ENCODE results near the gene MYNN.

The MYNN gene

DNA sequence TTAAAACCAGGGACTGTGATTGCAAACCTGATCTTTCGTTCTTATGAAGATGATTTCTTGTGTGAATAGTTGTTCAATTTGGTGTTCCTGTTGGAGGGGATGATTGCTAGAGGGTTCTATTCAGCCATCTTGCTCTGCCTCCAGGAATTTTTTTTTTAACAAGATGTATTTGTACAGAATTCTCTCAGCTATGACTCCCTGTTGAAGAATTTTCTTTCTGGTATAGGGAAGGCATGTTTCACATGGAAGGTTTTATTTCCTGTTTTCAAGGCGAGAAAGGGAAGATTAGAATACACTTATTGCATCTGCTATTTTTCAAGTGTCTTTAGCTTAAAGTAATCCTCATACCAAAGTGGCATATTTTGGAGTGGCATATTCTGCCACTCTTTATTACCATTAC is 45.1 kb downstream of the MYNN start:
- ChIA-PET POLR2A (ENCODE audit: low non-redundant PET) (no interaction called here), CTCF (no interaction called here)
- H3K27ac ChIP-seq: no peak overlapping the region
- TF ChIP-seq, protein P1, sequence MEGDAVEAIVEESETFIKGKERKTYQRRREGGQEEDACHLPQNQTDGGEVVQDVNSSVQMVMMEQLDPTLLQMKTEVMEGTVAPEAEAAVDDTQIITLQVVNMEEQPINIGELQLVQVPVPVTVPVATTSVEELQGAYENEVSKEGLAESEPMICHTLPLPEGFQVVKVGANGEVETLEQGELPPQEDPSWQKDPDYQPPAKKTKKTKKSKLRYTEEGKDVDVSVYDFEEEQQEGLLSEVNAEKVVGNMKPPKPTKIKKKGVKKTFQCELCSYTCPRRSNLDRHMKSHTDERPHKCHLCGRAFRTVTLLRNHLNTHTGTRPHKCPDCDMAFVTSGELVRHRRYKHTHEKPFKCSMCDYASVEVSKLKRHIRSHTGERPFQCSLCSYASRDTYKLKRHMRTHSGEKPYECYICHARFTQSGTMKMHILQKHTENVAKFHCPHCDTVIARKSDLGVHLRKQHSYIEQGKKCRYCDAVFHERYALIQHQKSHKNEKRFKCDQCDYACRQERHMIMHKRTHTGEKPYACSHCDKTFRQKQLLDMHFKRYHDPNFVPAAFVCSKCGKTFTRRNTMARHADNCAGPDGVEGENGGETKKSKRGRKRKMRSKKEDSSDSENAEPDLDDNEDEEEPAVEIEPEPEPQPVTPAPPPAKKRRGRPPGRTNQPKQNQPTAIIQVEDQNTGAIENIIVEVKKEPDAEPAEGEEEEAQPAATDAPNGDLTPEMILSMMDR (conservative IDR thresholded peaks at IDR 0.05; ENCODE audit: low read depth): no peak
- no peak for DNase-seq (ENCODE audit: low spot score)

DNA sequence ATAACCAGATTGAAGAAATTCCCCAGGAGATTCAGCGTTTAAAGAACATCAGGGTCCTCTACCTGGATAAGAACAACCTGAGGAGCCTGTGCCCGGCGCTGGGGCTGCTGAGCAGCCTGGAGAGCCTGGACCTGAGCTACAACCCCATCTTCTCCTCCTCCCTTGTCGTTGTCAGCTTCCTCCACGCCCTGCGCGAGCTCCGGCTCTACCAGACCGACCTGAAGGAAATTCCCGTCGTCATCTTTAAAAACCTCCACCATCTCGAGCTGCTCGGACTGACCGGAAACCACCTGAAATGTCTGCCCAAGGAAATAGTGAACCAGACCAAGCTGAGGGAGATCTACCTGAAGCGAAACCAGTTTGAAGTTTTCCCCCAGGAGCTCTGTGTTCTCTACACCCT is 48.9 kb downstream of the MYNN start:
- POLR2A ChIA-PET (ENCODE audit: low non-redundant PET): no interaction called here
- TF ChIP-seq, protein P1 (conservative IDR thresholded peaks at IDR 0.05; ENCODE audit: low read depth): no peak
- CTCF ChIA-PET: no interaction called here
- H3K27ac ChIP-seq: no peak overlapping the region
- DNase-seq (ENCODE audit: low spot score): no peak

DNA sequence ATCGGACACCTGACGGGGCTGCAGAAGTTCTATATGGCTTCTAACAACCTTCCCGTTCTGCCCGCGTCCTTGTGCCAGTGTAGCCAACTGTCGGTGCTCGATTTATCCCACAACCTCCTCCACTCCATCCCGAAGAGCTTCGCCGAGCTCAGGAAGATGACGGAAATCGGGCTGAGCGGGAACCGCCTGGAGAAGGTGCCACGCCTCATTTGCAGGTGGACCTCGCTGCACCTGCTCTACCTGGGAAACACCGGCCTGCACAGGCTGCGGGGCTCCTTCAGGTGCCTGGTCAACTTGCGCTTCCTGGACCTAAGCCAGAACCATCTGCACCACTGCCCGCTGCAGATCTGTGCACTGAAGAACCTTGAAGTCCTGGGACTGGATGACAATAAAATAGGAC is 49.3 kb downstream of the MYNN start:
- DNase-seq (ENCODE audit: low spot score): no peak
- ChIA-PET POLR2A (ENCODE audit: low non-redundant PET) (no interaction called here), CTCF (no interaction called here)
- TF ChIP-seq, protein P1 (conservative IDR thresholded peaks at IDR 0.05; ENCODE audit: low read depth): no peak
- no peak overlapping the region for H3K27ac ChIP-seq

DNA sequence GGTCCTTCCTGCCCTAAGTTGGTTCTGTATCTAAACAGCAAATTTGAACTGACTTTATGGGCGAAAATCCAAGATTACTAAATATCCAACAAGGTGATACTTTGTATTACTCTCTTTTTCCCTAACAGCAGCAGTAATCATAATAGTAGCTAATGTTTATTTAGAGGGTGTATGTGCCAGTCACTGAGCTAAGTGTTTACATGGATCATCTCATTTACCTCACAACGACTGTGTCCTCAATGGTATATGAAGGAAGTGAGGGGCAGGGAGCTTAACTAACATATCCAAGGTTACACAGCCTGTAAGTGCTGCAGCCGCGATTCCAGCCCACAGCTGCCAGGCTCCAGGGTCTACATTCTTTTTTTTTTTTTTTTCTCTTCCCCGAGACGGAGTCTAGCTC is 49.8 kb downstream of the MYNN start:
- TF ChIP-seq, protein P1 (conservative IDR thresholded peaks at IDR 0.05; ENCODE audit: low read depth): no peak
- ChIA-PET POLR2A (ENCODE audit: low non-redundant PET) (interaction anchor here (0.6 kb wide), 1 partner anchor 250 kb away, joined by 10 read pairs; no protein-coding TSS in a partner anchor), CTCF (no interaction called here)
- no peak overlapping the region for H3K27ac ChIP-seq
- no peak for DNase-seq (ENCODE audit: low spot score)

DNA sequence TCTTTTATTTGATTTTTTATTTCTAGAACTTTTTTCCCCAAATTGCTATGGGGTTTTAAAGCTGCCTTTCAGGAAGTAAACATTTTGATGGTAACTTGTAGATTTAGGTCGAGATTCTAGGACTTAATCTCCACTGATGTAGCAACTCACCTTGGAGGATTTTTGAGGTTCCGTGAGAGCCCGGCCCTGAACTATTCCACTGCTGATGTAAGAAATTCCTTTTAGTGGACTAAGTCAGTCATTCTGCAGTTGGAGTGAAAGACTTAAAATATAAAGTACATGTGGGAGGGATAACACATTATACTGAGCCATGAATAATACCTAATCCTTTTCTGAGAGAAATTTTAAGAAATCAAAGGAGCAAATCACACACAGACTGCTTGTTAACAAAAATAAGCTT is 52.1 kb downstream of the MYNN start:
- POLR2A ChIA-PET (ENCODE audit: low non-redundant PET): no interaction called here
- no peak overlapping the region for H3K27ac ChIP-seq
- CTCF ChIA-PET: no interaction called here
- TF ChIP-seq, protein P1 (conservative IDR thresholded peaks at IDR 0.05; ENCODE audit: low read depth): no peak
- DNase-seq (ENCODE audit: low spot score): no peak

DNA sequence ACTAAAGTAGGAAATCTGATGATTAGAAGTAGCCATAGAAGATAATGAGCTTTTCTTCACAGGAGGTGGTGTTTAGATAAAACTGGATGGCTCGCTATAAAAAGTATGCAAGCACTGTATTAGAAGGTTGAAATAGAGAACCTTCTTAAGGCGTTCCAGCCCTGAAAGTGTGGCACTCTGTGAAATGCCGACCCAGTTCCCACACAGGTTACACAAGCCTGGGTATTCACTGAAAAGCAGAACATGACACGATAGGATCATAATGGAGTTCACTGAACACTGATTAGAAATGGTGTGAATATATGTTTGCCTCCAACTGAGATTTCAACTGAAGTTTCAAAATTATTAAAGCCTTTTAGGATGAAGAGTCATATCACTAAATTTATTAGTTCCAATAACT is 54.5 kb downstream of the MYNN start:
- TF ChIP-seq, protein P1 (conservative IDR thresholded peaks at IDR 0.05; ENCODE audit: low read depth): no peak
- CTCF ChIA-PET: no interaction called here
- POLR2A ChIA-PET (ENCODE audit: low non-redundant PET): no interaction called here
- no peak for DNase-seq (ENCODE audit: low spot score)
- H3K27ac ChIP-seq: no peak overlapping the region

DNA sequence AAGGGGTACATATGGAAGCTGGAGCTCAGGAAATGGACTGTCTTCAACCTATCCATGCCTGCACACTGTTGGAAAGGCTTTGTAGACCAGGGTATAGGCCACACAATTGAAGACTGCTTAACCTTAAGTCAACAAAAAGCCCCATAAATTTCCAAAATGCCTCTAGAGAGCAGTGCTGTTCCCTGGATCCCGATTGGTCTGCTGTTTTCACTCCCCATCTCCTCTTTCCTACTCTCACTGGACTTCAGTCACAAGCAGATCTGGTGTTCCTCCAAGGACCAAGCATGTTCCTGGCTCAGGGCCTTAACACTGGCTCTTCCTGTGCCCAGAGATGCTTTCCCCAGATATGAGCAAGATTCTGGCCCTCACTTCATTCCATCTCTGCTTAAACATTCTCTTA is 62.3 kb downstream of the MYNN start:
- no peak overlapping the region for H3K27ac ChIP-seq
- ChIA-PET POLR2A (ENCODE audit: low non-redundant PET) (no interaction called here), CTCF (no interaction called here)
- DNase-seq (ENCODE audit: low spot score): no peak
- TF ChIP-seq, protein P1 (conservative IDR thresholded peaks at IDR 0.05; ENCODE audit: low read depth): no peak
